OCI-LY7 (cell line): Measurements from ENCODE around the gene STON2. TPM values are rescaled to one million over a fixed set of nuclear protein-coding genes. Genes with fewer than 3 reads are reported as not detected.

Experiments used
- BruUV-seq: library from RNA; stranded (reverse); fragments of 400-500 nt; replicated peaks from 2 replicates; lab custom pipeline; 2021; lab: Mats Ljungman, UMichigan
- CTCF ChIA-PET: fragments of 300-600 bp; sonication (Branson Sonifier 250); formaldehyde crosslinking; loops from one replicate; lab custom pipeline; 2022; ENCODE audit warnings: antibody characterized with exemption; ENCODE audit not compliant: unreplicated experiment; lab: Charles Lee
- POLR2A ChIA-PET: fragments of 300-600 bp; sonication (Branson Sonifier 250); formaldehyde crosslinking; loops from one replicate; lab custom pipeline; 2022; ENCODE audit warnings: antibody characterized with exemption; lab: Charles Lee
- DNase-seq: peaks from one replicate; pipeline ENCODE4 v3.0.0-alpha.2; 2015; ENCODE audit warnings: low spot score
- H2AFZ ChIP-seq: fragments of 200-600 bp; sonication (generic), shearing (Covaris generic); 2 replicates; pipeline ENCODE4 v1.6.1; 2014; ENCODE audit warnings: mild to moderate bottlenecking, antibody characterized with exemption, low read length, moderate library complexity
- H3K27ac ChIP-seq: fragments of 200-600 bp; sonication (generic); 2 replicates; pipeline ENCODE4 v1.5.1; 2014; ENCODE audit warnings: mixed run types, low read depth, mild to moderate bottlenecking, moderate library complexity, low read length, inconsistent platforms; ENCODE audit not compliant: poor library complexity, severe bottlenecking
- H3K36me3 ChIP-seq: fragments of 200-600 bp; sonication (generic); 2 replicates; pipeline ENCODE4 v1.6.1; 2014; ENCODE audit warnings: mild to moderate bottlenecking, antibody characterized with exemption, low read length, moderate library complexity, mixed read lengths; ENCODE audit not compliant: insufficient read depth
- H3K4me1 ChIP-seq: fragments of 200-600 bp; sonication (generic); 2 replicates; pipeline ENCODE4 v1.5.1; 2014; ENCODE audit warnings: mild to moderate bottlenecking, low read length; ENCODE audit not compliant: insufficient read depth, poor library complexity, severe bottlenecking
- H3K4me2 ChIP-seq: fragments of 200-600 bp; sonication (generic); 2 replicates; pipeline ENCODE4 v1.6.1; 2014; ENCODE audit warnings: mild to moderate bottlenecking, low read length
- H3K4me3 ChIP-seq: fragments of 200-600 bp; sonication (generic); 2 replicates; pipeline ENCODE4 v1.5.1; 2014; ENCODE audit warnings: mild to moderate bottlenecking, low read depth, low read length; ENCODE audit not compliant: poor library complexity, severe bottlenecking
- H3K79me2 ChIP-seq: fragments of 200-600 bp; sonication (generic); 2 replicates; pipeline ENCODE4 v1.6.1; 2016; ENCODE audit warnings: low read depth, mild to moderate bottlenecking, low read length, moderate library complexity, mixed read lengths; ENCODE audit not compliant: insufficient read depth
- H3K9me2 ChIP-seq: fragments of 200-600 bp; sonication (generic); 2 replicates; pipeline ENCODE4 v1.6.1; 2016; ENCODE audit warnings: mild to moderate bottlenecking, low read length, mixed read lengths; ENCODE audit not compliant: insufficient read depth
- H3K9me3 ChIP-seq: fragments of 200-600 bp; sonication (generic); 2 replicates; pipeline ENCODE4 v1.6.1; 2014; ENCODE audit warnings: mild to moderate bottlenecking, mixed run types, low read length, mixed read lengths
- H4K20me1 ChIP-seq: fragments of 200-600 bp; sonication (generic); 2 replicates; pipeline ENCODE4 v1.6.1; 2014; ENCODE audit warnings: mild to moderate bottlenecking, antibody characterized with exemption, low read length, moderate library complexity, mixed read lengths; ENCODE audit not compliant: insufficient read depth
- CTCF ChIP-seq: fragments of 200-600 bp; sonication (generic); conservative IDR thresholded peaks from 2 replicates; pipeline ENCODE4 v1.5.1; 2014; ENCODE audit warnings: mild to moderate bottlenecking, antibody characterized with exemption, low read length, moderate library complexity, mixed read lengths
- EZH2phosphoT487 ChIP-seq: fragments of 200-600 bp; sonication (generic); IDR thresholded peaks from 2 replicates; pipeline ENCODE4 v1.6.1; 2018; ENCODE audit warnings: low read depth, borderline replicate concordance, mild to moderate bottlenecking, mixed run types, antibody characterized with exemption, low read length, moderate library complexity, mixed read lengths
- intact Hi-C: fragments of 100-400 bp; cut with micrococcal nuclease; formaldehyde crosslinking; loops from one replicate; pipeline ENCODE4 v1.10.0; 2022; ENCODE audit not compliant: unreplicated experiment
- total RNA-seq, 2 experiments: library from RNA; depleted of rRNA in 1 of 2; stranded (reverse); fragments of >200 nt in 1 of 2; shearing (Covaris generic) in 1 of 2; gene quantifications; 2 replicates each; pipeline ENCODE4 v1.2.3, GENCODE V29; 2014 to 2022

The STON2 gene
- total RNA-seq, 2 experiments from 2014 or later = 0.25 TPM; not detected in 1

- H2AFZ ChIP-seq = no peak overlapping the region
- DNase-seq = no peak
- H3K79me2 ChIP-seq = no peaks in the 10 kb centered on the region
- no peaks in the 10 kb centered on the region for H3K9me2 ChIP-seq
- H3K4me1 ChIP-seq = no peaks in the 10 kb centered on the region
- BruUV-seq = no TSS peak
- no peak overlapping the region for H3K27ac ChIP-seq
- H3K9me3 ChIP-seq = no peaks in the 10 kb centered on the region
- no peaks in the 10 kb centered on the region for H4K20me1 ChIP-seq
- H3K4me3 ChIP-seq = no peak overlapping the region
- ChIA-PET CTCF (no interaction called here), POLR2A (no interaction called here)
- no peak overlapping the region for H3K4me2 ChIP-seq
- intact Hi-C loops = no loop called here
- TF ChIP-seq EZH2phosphoT487 (no peak), CTCF (no peak)
- no peaks in the 10 kb centered on the region for H3K36me3 ChIP-seq
Measured at GRCh38 chr14:81309511-81309910, 90.6 kb downstream of the STON2 start.

- BruUV-seq = no TSS peak
- H2AFZ ChIP-seq = no peak overlapping the region
- H3K27ac ChIP-seq = no peak overlapping the region
- no peak for DNase-seq
- H3K9me3 ChIP-seq = no peaks in the 10 kb centered on the region
- H3K4me3 ChIP-seq = no peak overlapping the region
- no peaks in the 10 kb centered on the region for H3K79me2 ChIP-seq
- no peak overlapping the region for H3K4me2 ChIP-seq
- H3K36me3 ChIP-seq = no peaks in the 10 kb centered on the region
- intact Hi-C loops = no loop called here
- no peaks in the 10 kb centered on the region for H4K20me1 ChIP-seq
- H3K9me2 ChIP-seq = no peaks in the 10 kb centered on the region
- TF ChIP-seq CTCF = no peak
- TF ChIP-seq EZH2phosphoT487 = no peak
- peaks cover 13% of the 10 kb centered on the region for H3K4me1 ChIP-seq
- ChIA-PET CTCF (no interaction called here), POLR2A (interaction anchor here (0.7 kb wide), 1 partner anchor 15 kb away, joined by 5 read pairs; no protein-coding TSS in a partner anchor)
Measured at GRCh38 chr14:81305743-81306142, 94.4 kb downstream of the STON2 start.

GRCh38 chr14:81305065-81305464, 95.1 kb downstream of the STON2 start:
- no peaks in the 10 kb centered on the region for H3K79me2 ChIP-seq
- H3K4me1 ChIP-seq = peaks cover 13% of the 10 kb centered on the region
- no peak for TF ChIP-seq EZH2phosphoT487
- TF ChIP-seq CTCF = no peak
- no peaks in the 10 kb centered on the region for H3K9me3 ChIP-seq
- intact Hi-C loops = no loop called here
- H3K36me3 ChIP-seq = no peaks in the 10 kb centered on the region
- H3K9me2 ChIP-seq = no peaks in the 10 kb centered on the region
- POLR2A ChIA-PET = no interaction called here
- DNase-seq = no peak
- H2AFZ ChIP-seq = no peak overlapping the region
- H3K27ac ChIP-seq = no peak overlapping the region
- no peaks in the 10 kb centered on the region for H4K20me1 ChIP-seq
- no peak overlapping the region for H3K4me3 ChIP-seq
- no peak overlapping the region for H3K4me2 ChIP-seq
- no TSS peak for BruUV-seq
- CTCF ChIA-PET = interaction anchor here (0.5 kb wide), 1 partner anchor 334 kb away, joined by 3 read pairs; no protein-coding TSS in a partner anchor
